ENCODE measurements around the gene BGLAP. TPM values are rescaled to one million over a fixed set of nuclear protein-coding genes. Genes with fewer than 3 reads are reported as not detected.

The BGLAP gene
- total and polyA plus RNA-seq, 2 of the 13 experiments (the other 11 are each of a cell fraction or from before 2014, with no cell fraction given) = 0.62 to 1.6 TPM

DNA sequence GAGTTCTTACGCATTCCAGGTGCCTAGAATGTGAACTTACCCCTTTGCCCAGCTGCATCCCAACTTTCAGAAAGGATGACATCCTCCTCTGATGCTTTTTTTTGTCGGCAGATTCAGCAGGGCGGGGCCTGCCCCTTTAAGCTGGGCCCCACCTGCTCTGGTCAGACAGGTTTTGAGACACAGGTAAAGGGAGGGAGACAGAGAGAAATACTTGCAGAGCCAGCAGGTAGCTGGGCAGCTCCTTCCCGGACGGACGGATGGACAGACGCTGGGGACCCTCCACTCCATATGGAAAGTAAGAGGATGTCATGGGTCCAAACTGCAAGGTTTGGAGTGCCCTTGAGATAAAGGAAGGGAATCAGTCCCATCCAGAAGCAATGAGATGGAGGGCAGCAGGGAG is 42.1 kb downstream of the BGLAP start, which contains the start of gene TMEM79:
Gene TMEM79 (plus strand): TSS at position 214 of the 400 bp plus-strand sequence. CDS start 902 bp downstream, outside the sequence.
- H4K20me1 ChIP-seq (ENCODE audit: insufficient read depth, low read length) = peaks cover 14% of the 10 kb centered on the region
- FAIRE-seq = no peak
- no peaks in the 10 kb centered on the region for H3K9me3 ChIP-seq (ENCODE audit: low read length)
- no TSS peak for BruUV-seq (replicated peaks)
- peak within 1 kb of the TSS; percentile 86 for H3K4me2 ChIP-seq (ENCODE audit: low read depth, low read length)
- peak within 1 kb of the TSS; percentile 78 for H3K27ac ChIP-seq (ENCODE audit: extremely low read length, insufficient read depth, low read length)
- POLR2A ChIA-PET = interaction anchor here (1.9 to 7.1 kb wide), 3 partner anchors 11 to 88 kb away, joined by 6 to 115 read pairs (median 9); partner anchors contain the start of genes GLMP and VHLL
- H3K4me3 ChIP-seq (replicated peaks in 1 of 3; ENCODE audit: insufficient read depth in 1 of 3, low read depth in 2 of 3, low read length in 3 of 3) = peak within 1 kb of the TSS; percentile 71 to 95 (median 87)
- H3K4me1 ChIP-seq (ENCODE audit: insufficient read depth, low read length) = peaks cover 33% of the 10 kb centered on the region
- peak within 1 kb of the TSS; percentile 77 for H2AFZ ChIP-seq (ENCODE audit: low read length)
- CTCF ChIA-PET (ENCODE audit: low intra/inter-chr PET ratio, low total read pairs) = no interaction called here
- peaks cover 3 to 15% of the 10 kb centered on the region in 2 experiments; a peak in 4 of 5 replicates for H3K36me3 ChIP-seq (replicated peaks in 1 of 2; ENCODE audit: control insufficient read depth in 1 of 2, insufficient read depth in 2 of 2, low read length in 2 of 2)
- no peak for DNase-seq (ENCODE audit: low spot score)
- no peaks in the 10 kb centered on the region; a peak in 1 of 5 replicates for H3K27me3 ChIP-seq (ENCODE audit: control insufficient read depth in 1 of 2, insufficient read depth in 2 of 2, low read length in 2 of 2)
- TF ChIP-seq EED (CRISPR knock-in tag; IDR thresholded peaks at IDR 0.05) (no peak), ZNF782 (CRISPR knock-in tag; IDR thresholded peaks at IDR 0.05; ENCODE audit: borderline replicate concordance) (no peak), TOE1 (CRISPR knock-in tag; IDR thresholded peaks at IDR 0.05) (no peak), NFKB2 (CRISPR knock-in tag; IDR thresholded peaks at IDR 0.05; ENCODE audit: borderline replicate concordance) (no peak), ZFP36 (IDR thresholded peaks at IDR 0.05; ENCODE audit: borderline replicate concordance, low read depth, low read length, partially characterized antibody) (no peak), ARNTL (CRISPR knock-in tag; IDR thresholded peaks at IDR 0.05) (no peak)
- 93% methylated on average over 7 of the region's 7 CpGs for WGBS (ENCODE audit: low lambda C conversion rate)
- peak within 1 kb of the TSS; percentile 96 for H3K9ac ChIP-seq (ENCODE audit: insufficient read depth, low read depth, low read length)
- in situ Hi-C loops (cut with HindIII; ENCODE audit: extremely low pct_ligation_motif_present, low pct_unique_long_range_greater_than_20kb) = no loop called here
- peaks cover 43% of the 10 kb centered on the region for H3K79me2 ChIP-seq (ENCODE audit: insufficient read depth, low read length)
- no peak for ATAC-seq
- intact Hi-C loops (cut with micrococcal nuclease; ENCODE audit: unreplicated experiment) = no loop called here

DNA sequence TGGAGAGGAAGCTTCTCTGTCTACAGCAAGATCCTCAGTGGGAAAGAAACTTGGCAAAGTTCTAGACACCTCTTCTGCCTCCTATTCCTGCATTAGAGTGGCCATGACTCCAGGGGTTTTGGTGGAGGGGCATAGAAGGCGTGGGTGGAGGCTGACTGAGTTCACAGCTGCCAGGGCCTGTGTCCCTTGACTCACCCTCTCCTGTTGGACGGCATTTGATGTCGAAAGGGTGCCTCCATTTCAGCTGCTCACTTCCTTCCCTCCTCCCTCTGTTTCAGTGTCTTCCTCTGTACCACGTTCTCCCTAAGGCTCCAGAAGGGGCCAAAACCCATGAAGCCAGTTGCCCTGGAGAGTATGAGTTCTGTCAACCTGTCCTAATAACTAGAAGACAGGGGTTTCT is 42.8 kb downstream of the BGLAP start:
- in situ Hi-C loops (cut with HindIII; ENCODE audit: extremely low pct_ligation_motif_present, low pct_unique_long_range_greater_than_20kb) = no loop called here
- TF ChIP-seq ZNF326 (CRISPR knock-in tag; IDR thresholded peaks at IDR 0.05; ENCODE audit: borderline replicate concordance) (no peak), POLR2A (IDR thresholded peaks at IDR 0.05; ENCODE audit: insufficient read depth in 1 of 2, low read depth in 2 of 2, low read length in 2 of 2) (0 out of 4 replicates have a peak, but pooled peaks of 1 of the 2 experiments have one; percentile 19)
- DNase-seq (ENCODE audit: low spot score) = no peak
- 84% methylated on average over 4 of the region's 4 CpGs for WGBS (ENCODE audit: low lambda C conversion rate)
- no TSS peak for BruUV-seq (replicated peaks)
- ChIA-PET CTCF (ENCODE audit: low intra/inter-chr PET ratio, low total read pairs) (no interaction called here), POLR2A (interaction anchor here (7.1 kb wide), 1 partner anchor 10 kb away, joined by 115 read pairs; the partner anchor contains the start of genes GLMP and VHLL)
- H3K4me2 ChIP-seq (ENCODE audit: low read depth, low read length) = no peak overlapping the region
- no peaks in the 10 kb centered on the region for H3K9me3 ChIP-seq (ENCODE audit: low read length)
- intact Hi-C loops (cut with micrococcal nuclease; ENCODE audit: unreplicated experiment) = no loop called here
- ATAC-seq = no peak
- H3K27ac ChIP-seq (ENCODE audit: extremely low read length, insufficient read depth, low read length) = no peak overlapping the region
- H3K9ac ChIP-seq (ENCODE audit: insufficient read depth, low read depth, low read length) = no peak overlapping the region
- H3K27me3 ChIP-seq (ENCODE audit: control insufficient read depth in 1 of 2, insufficient read depth in 2 of 2, low read length in 2 of 2) = no peaks in the 10 kb centered on the region; a peak in 1 of 5 replicates
- peaks cover 32% of the 10 kb centered on the region for H3K4me1 ChIP-seq (ENCODE audit: insufficient read depth, low read length)
- no peak overlapping the region for H3K4me3 ChIP-seq (replicated peaks in 1 of 3; ENCODE audit: insufficient read depth in 1 of 3, low read depth in 2 of 3, low read length in 3 of 3)
- FAIRE-seq = no peak
- H4K20me1 ChIP-seq (ENCODE audit: insufficient read depth, low read length) = peaks cover 14% of the 10 kb centered on the region
- H2AFZ ChIP-seq (ENCODE audit: low read length) = no peak overlapping the region
- H3K79me2 ChIP-seq (ENCODE audit: insufficient read depth, low read length) = peaks cover 36% of the 10 kb centered on the region
- H3K36me3 ChIP-seq (replicated peaks in 1 of 2; ENCODE audit: control insufficient read depth in 1 of 2, insufficient read depth in 2 of 2, low read length in 2 of 2) = peaks cover 3 to 9% of the 10 kb centered on the region in 2 experiments; a peak in 4 of 5 replicates

Measured in HepG2 (cell line).